ENCODE results near the gene MPHOSPH9. TPM values are rescaled to one million over a fixed set of nuclear protein-coding genes. Genes with fewer than 3 reads are reported as not detected.

Gene MPHOSPH9
- total RNA-seq, 6 experiments from 2014 or later: 20.7 to 28.6 (median 24.4) TPM

DNA sequence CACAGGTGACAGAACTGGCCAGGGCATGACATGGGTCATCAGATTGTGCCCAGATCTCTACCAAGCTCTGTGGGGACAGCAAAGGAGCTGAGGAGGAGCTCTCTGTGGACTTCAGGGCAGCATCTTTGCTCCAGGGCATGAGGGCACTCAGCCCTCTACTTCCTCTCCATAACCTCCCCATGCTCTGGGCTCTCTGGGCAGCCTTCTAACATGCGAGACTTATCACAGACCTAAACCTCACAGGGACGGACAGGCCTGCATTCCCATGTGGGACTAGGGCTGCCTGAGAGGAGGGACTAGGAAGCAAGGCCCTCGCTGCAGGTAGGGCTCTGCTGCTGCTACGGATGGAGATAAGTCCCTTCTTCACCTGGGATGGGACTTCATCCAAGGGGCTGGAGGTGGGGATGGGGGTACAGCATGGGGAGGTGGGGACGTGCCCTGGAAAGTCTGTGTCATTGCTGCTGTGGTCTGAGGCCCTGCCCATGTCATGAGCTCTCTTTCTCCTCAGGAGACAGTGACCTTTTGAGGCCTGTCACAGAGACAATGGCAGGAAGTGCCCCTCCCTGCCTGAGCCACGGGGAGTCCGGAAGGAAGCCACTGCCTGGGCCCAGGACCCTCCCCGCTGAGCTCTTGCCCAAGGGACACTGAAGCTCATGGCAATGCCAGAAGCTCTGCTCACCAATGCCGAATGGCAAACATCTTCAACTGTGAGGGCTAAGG lies 126.1 kb downstream of the MPHOSPH9 start:
- peaks cover 16% of the 10 kb centered on the region for H3K4me1 Mint-ChIP-seq (ENCODE audit: low read depth)
- H3K9me3 Mint-ChIP-seq: no peaks in the 10 kb centered on the region
- H3K36me3 Mint-ChIP-seq (ENCODE audit: low read depth): no peaks in the 10 kb centered on the region
- no peak overlapping the region for H3K4me3 Mint-ChIP-seq
- TF ChIP-seq, protein P1, sequence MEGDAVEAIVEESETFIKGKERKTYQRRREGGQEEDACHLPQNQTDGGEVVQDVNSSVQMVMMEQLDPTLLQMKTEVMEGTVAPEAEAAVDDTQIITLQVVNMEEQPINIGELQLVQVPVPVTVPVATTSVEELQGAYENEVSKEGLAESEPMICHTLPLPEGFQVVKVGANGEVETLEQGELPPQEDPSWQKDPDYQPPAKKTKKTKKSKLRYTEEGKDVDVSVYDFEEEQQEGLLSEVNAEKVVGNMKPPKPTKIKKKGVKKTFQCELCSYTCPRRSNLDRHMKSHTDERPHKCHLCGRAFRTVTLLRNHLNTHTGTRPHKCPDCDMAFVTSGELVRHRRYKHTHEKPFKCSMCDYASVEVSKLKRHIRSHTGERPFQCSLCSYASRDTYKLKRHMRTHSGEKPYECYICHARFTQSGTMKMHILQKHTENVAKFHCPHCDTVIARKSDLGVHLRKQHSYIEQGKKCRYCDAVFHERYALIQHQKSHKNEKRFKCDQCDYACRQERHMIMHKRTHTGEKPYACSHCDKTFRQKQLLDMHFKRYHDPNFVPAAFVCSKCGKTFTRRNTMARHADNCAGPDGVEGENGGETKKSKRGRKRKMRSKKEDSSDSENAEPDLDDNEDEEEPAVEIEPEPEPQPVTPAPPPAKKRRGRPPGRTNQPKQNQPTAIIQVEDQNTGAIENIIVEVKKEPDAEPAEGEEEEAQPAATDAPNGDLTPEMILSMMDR (IDR thresholded peaks at IDR 0.05): no peak
- H3K27ac Mint-ChIP-seq: no peak overlapping the region
- peaks cover 30% of the 10 kb centered on the region for H3K27me3 Mint-ChIP-seq (ENCODE audit: insufficient read depth)
- DNase-seq: no peak

DNA sequence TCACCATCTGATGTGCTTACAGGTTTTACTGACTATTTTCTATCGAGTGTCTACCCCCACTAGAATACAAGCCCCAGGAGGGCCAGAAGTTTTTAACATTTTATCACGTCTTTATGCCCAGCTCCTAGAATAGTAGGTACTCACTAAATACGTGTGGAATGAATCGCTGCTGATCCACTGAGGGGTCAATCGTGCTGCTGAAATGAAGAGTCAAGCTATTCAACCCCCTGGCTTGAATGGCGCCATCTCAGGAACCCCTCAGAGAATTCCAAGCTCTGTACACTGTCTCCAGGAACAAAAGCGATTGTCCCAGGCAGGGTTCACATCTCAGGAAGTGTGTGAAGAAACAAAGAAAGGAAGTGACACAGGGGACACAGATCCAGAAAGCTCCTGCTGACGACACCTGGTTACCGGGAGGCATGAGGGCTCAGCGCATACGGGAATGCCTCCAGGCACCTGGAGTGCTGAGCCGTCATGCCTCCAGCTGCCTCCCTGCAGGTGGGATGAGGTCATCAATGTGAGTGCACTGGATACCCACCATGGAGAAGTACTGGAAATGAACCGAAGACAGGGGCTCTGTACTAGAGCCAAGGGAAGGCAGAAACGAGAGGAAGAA lies 127.6 kb downstream of the MPHOSPH9 start:
- Mint-ChIP-seq H3K4me3 (no peak overlapping the region), H3K27me3 (ENCODE audit: insufficient read depth) (peaks cover 33% of the 10 kb centered on the region), H3K36me3 (ENCODE audit: low read depth) (no peaks in the 10 kb centered on the region), H3K4me1 (ENCODE audit: low read depth) (peaks cover 10% of the 10 kb centered on the region; the same call in 1 of the 2 replicates), H3K9me3 (no peaks in the 10 kb centered on the region), H3K27ac (no peak overlapping the region)
- TF ChIP-seq, protein P1 (IDR thresholded peaks at IDR 0.05): no peak
- DNase-seq: no peak

DNA sequence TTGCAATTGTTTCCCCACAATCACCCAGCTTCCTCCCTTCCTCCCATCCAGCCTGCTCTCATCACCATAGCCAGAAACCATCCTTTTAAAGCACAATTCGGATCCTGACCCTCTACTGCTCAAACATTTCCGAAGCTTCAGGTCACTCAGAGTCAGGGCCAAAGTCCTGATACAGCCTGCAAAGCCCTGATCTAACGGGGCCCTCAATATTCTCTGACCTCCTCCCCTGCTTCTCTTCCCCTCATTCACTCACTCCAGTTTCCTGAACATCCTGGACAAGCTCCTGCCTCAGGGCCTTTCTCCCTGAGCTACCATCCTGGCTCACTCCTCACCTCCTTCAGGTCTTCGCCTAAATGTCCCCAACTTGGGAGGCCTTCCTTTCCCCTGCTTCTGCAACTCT lies 128.1 kb downstream of the MPHOSPH9 start:
- H3K27me3 Mint-ChIP-seq (ENCODE audit: insufficient read depth): peaks cover 30% of the 10 kb centered on the region
- no peaks in the 10 kb centered on the region for H3K36me3 Mint-ChIP-seq (ENCODE audit: low read depth)
- DNase-seq: no peak
- H3K9me3 Mint-ChIP-seq: no peaks in the 10 kb centered on the region
- H3K27ac Mint-ChIP-seq: no peak overlapping the region
- H3K4me3 Mint-ChIP-seq: no peak overlapping the region
- TF ChIP-seq, protein P1 (IDR thresholded peaks at IDR 0.05): no peak
- peaks cover 10% of the 10 kb centered on the region; the same call in 1 of the 2 replicates for H3K4me1 Mint-ChIP-seq (ENCODE audit: low read depth)

Other genes starting within 250 kb of the MPHOSPH9 start
- 1 to 10 TPM; 1.5 to 5.1 (median 4.1) TPM for gene PITPNM2, start 82.1 kb downstream of the MPHOSPH9 start, total RNA-seq (2021; fragmentation: NEBNext Ultra II Directional; extraction: Animal tissue kit (Norgen Biotek cat#: 25700))
- 1 to 10 TPM; 7.8 to 9.1 (median 8.8) TPM for gene MTRFR, start 295 bp upstream of the MPHOSPH9 start, total RNA-seq (2021; fragmentation: NEBNext Ultra II Directional; extraction: Animal tissue kit (Norgen Biotek cat#: 25700))
- 100 to 1,000 TPM; 325 to 389 (median 363) TPM for gene CDK2AP1, start 38.7 kb upstream of the MPHOSPH9 start, total RNA-seq (2021; fragmentation: NEBNext Ultra II Directional; extraction: Animal tissue kit (Norgen Biotek cat#: 25700))
- 10 to 100 TPM; 32.3 to 38.2 (median 35.3) TPM for gene SBNO1, start 131.7 kb upstream of the MPHOSPH9 start, total RNA-seq (2021; fragmentation: NEBNext Ultra II Directional; extraction: Animal tissue kit (Norgen Biotek cat#: 25700))
- gene KMT5A, start 151.0 kb upstream of the MPHOSPH9 start, total RNA-seq (2021; fragmentation: NEBNext Ultra II Directional; extraction: Animal tissue kit (Norgen Biotek cat#: 25700)): 10 to 100 TPM; 52.2 to 64.0 (median 61.3) TPM
- gene RILPL2, start 203.5 kb upstream of the MPHOSPH9 start, total RNA-seq (2021; fragmentation: NEBNext Ultra II Directional; extraction: Animal tissue kit (Norgen Biotek cat#: 25700)): 1 to 10 TPM; 4.4 to 6.0 (median 5.5) TPM
- 10 to 100 TPM; 13.0 to 20.0 (median 14.8) TPM for gene SNRNP35, start 225.0 kb upstream of the MPHOSPH9 start, total RNA-seq (2021; fragmentation: NEBNext Ultra II Directional; extraction: Animal tissue kit (Norgen Biotek cat#: 25700))

Data from HFFc6 (cell line).